NT2/D1 (cell line): ENCODE data around the gene BTBD2.

ENCODE experiments used
- SUZ12 ChIP-seq: IDR thresholded peaks from 2 replicates; pipeline ENCODE4 v1.6.1; 2011; ENCODE audit not compliant: insufficient read length, insufficient read depth; ENCODE audit errors: extremely low read depth
- YY1 ChIP-seq: IDR thresholded peaks from 2 replicates; pipeline ENCODE4 v1.6.1; 2011; ENCODE audit not compliant: insufficient read length, insufficient read depth
- ZNF274 ChIP-seq: IDR thresholded peaks from 2 replicates; pipeline ENCODE4 v1.6.1; 2011; ENCODE audit warnings: mild to moderate bottlenecking, low read depth, low read length

GRCh38 chr19:2060884-2061494 is 45.5 kb upstream of the BTBD2 start:
- TF ChIP-seq YY1 (no peak), ZNF274 (no peak), SUZ12 (no peak)
